Erythroblast (primary cell): ENCODE measurements around the gene TSGA10.

Source experiments
- DNase-seq, 2 experiments: peaks; one replicate each; lab custom pipeline; 2025; lab: John Stamatoyannopoulos, UW
- GATA1 ChIP-seq: IDR thresholded peaks from 2 replicates; pipeline ENCODE4 v1.6.1; 2011; ENCODE audit warnings: low read depth, mild to moderate bottlenecking, control low read depth, low read length, moderate library complexity
- POLR2A ChIP-seq: IDR thresholded peaks from 2 replicates; pipeline ENCODE4 v1.6.1; 2011; ENCODE audit warnings: mild to moderate bottlenecking, low read length

TSGA10 gene

GRCh38 chr2:99171377-99172140 is 16.8 kb upstream of the TSGA10 start:
- DNase-seq = no peak
- TF ChIP-seq POLR2A = no peak

GRCh38 chr2:99169534-99169933 is 14.8 kb upstream of the TSGA10 start:
- TF ChIP-seq POLR2A (no peak), GATA1 (no peak)

GRCh38 chr2:99166218-99166617 is 11.5 kb upstream of the TSGA10 start:
- DNase-seq = no peak
- TF ChIP-seq POLR2A (no peak), GATA1 (no peak)

More at GRCh38 chr2:99169534-99169933, 14.8 kb upstream of the TSGA10 start:
- DNase-seq = no peak

- TF ChIP-seq GATA1 (no peak), POLR2A (no peak)
Observed at GRCh38 chr2:99159594-99159993, 4.9 kb upstream of the TSGA10 start.

GRCh38 chr2:99158599-99158998 is 3.9 kb upstream of the TSGA10 start:
- no peak for TF ChIP-seq GATA1
- no peak for TF ChIP-seq POLR2A
- DNase-seq = no peak

More at GRCh38 chr2:99159594-99159993, 4.9 kb upstream of the TSGA10 start:
- DNase-seq = no peak

- no peak for DNase-seq
- TF ChIP-seq POLR2A (no peak), GATA1 (no peak)
Observed at GRCh38 chr2:99156891-99157290, 2.1 kb upstream of the TSGA10 start.

GRCh38 chr2:99153921-99154604 is 679 bp downstream of the TSGA10 start:
- DNase-seq = peak; percentile 54 to 78
- TF ChIP-seq GATA1 = no peak
- no peak for TF ChIP-seq POLR2A

- no peak for DNase-seq
- TF ChIP-seq GATA1 (no peak), POLR2A (no peak)
Observed at GRCh38 chr2:99152199-99152895, 2.4 kb downstream of the TSGA10 start.

GRCh38 chr2:99150706-99151105 is 4.0 kb downstream of the TSGA10 start:
- no peak for TF ChIP-seq POLR2A
- no peak for TF ChIP-seq GATA1
- no peak for DNase-seq

GRCh38 chr2:99141110-99142108 is 13.3 kb downstream of the TSGA10 start, which contains the start of gene C2orf15:
TSS of gene C2orf15 (plus strand) at chr2:99141707. CDS start at chr2:99150559, 8,852 bp downstream.
- TF ChIP-seq GATA1 (no peak), POLR2A (peak; percentile 73)
- DNase-seq = peak; percentile 91 to 92

- no peak for DNase-seq
- TF ChIP-seq GATA1 (no peak), POLR2A (no peak)
Observed at GRCh38 chr2:99140860-99141109, 14.0 kb downstream of the TSGA10 start.

- TF ChIP-seq GATA1 (no peak), POLR2A (no peak)
- DNase-seq = no peak
Observed at GRCh38 chr2:99140056-99140859, 14.5 kb downstream of the TSGA10 start.
